ENCODE results near the gene VCP. TPM values are rescaled to one million over a fixed set of nuclear protein-coding genes. Genes with fewer than 3 reads are reported as not detected.

VCP gene
- total RNA-seq, 1 experiment from 2014 or later = 170 TPM

DNA sequence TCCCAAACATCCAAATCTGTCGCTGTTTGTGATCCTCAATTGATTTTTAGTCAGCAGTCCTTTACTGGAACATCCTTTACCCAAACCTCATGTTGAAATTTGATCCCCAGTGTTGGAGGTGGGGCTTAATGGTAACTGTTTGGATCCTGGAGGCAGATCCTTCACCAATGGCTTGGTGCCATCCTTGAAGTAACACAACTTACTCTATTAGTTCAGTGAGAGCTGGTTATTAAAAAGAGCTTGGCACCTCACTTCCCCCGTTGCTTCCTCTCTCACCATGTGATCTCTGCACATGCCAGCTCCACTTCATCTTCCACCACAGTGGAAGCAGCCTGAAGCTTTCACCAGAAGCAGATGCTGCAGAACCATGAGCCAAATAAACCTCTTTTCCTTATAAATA, 42.6 kb downstream of the VCP start:
- DNase-seq (ENCODE audit: low read depth, low spot score) (no peak), ATAC-seq (no peak)
- Histone ChIP-seq H3K9me3 (ENCODE audit: control insufficient read depth in 1 of 2, insufficient read depth in 1 of 2, low read depth in 1 of 2, low read length in 2 of 2) (no peaks in the 10 kb centered on the region), H3K4me3 (replicated peaks in 1 of 2; ENCODE audit: low read depth in 1 of 2, low read length in 2 of 2) (no peak overlapping the region), H3K9ac (ENCODE audit: low read length) (no peak overlapping the region), H3K36me3 (ENCODE audit: control insufficient read depth in 1 of 2, insufficient read depth in 2 of 2, low read length in 2 of 2) (no peaks in the 10 kb centered on the region), H3K27me3 (ENCODE audit: insufficient read depth, low read length) (no peaks in the 10 kb centered on the region), H3K79me2 (ENCODE audit: insufficient read depth, low read length) (no peaks in the 10 kb centered on the region), H3K4me2 (ENCODE audit: low read length) (no peak overlapping the region), H3K9me2 (ENCODE audit: insufficient read depth) (no peaks in the 10 kb centered on the region), H3K27ac (ENCODE audit: low read depth, low read length) (no peak overlapping the region), H2AFZ (ENCODE audit: low read depth, low read length, poor library complexity, severe bottlenecking) (no peak overlapping the region), H3K4me1 (ENCODE audit: control insufficient read depth in 1 of 2, insufficient read depth in 2 of 2, low read length in 2 of 2) (peaks cover 4 to 23% of the 10 kb centered on the region in 2 experiments; a peak in 2 of 4 replicates), H4K20me1 (ENCODE audit: insufficient read depth) (no peaks in the 10 kb centered on the region)
- ChIA-PET POLR2A (no interaction called here), CTCF (no interaction called here), RAD21 (ENCODE audit: low non-redundant PET in 1 of 2, low total read pairs in 2 of 2, uncharacterized antibody in 2 of 2, unreplicated experiment in 2 of 2) (no interaction called here)
- BruUV-seq (replicated peaks) = no TSS peak
- TF ChIP-seq TCF7L2 (IDR thresholded peaks at IDR 0.05; ENCODE audit: borderline replicate concordance, extremely low read depth, insufficient read depth, insufficient read length) = no peak
- TF ChIP-seq SP1 (IDR thresholded peaks at IDR 0.05; ENCODE audit: low read depth) = no peak
- TF ChIP-seq, protein P1, sequence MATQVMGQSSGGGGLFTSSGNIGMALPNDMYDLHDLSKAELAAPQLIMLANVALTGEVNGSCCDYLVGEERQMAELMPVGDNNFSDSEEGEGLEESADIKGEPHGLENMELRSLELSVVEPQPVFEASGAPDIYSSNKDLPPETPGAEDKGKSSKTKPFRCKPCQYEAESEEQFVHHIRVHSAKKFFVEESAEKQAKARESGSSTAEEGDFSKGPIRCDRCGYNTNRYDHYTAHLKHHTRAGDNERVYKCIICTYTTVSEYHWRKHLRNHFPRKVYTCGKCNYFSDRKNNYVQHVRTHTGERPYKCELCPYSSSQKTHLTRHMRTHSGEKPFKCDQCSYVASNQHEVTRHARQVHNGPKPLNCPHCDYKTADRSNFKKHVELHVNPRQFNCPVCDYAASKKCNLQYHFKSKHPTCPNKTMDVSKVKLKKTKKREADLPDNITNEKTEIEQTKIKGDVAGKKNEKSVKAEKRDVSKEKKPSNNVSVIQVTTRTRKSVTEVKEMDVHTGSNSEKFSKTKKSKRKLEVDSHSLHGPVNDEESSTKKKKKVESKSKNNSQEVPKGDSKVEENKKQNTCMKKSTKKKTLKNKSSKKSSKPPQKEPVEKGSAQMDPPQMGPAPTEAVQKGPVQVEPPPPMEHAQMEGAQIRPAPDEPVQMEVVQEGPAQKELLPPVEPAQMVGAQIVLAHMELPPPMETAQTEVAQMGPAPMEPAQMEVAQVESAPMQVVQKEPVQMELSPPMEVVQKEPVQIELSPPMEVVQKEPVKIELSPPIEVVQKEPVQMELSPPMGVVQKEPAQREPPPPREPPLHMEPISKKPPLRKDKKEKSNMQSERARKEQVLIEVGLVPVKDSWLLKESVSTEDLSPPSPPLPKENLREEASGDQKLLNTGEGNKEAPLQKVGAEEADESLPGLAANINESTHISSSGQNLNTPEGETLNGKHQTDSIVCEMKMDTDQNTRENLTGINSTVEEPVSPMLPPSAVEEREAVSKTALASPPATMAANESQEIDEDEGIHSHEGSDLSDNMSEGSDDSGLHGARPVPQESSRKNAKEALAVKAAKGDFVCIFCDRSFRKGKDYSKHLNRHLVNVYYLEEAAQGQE (IDR thresholded peaks at IDR 0.05; ENCODE audit: low read depth) = no peak
- TF ChIP-seq CBX3 (IDR thresholded peaks at IDR 0.05; ENCODE audit: low read depth) = no peak
- TF ChIP-seq JUND (IDR thresholded peaks at IDR 0.05) = no peak
- no peak for TF ChIP-seq EGR1 (IDR thresholded peaks at IDR 0.05; ENCODE audit: low read depth)
- no peak for TF ChIP-seq POLR2A (IDR thresholded peaks at IDR 0.05; ENCODE audit: borderline replicate concordance, extremely low read depth, insufficient read depth, insufficient read length)
- intact Hi-C loops (cut with micrococcal nuclease) = no loop called here

DNA sequence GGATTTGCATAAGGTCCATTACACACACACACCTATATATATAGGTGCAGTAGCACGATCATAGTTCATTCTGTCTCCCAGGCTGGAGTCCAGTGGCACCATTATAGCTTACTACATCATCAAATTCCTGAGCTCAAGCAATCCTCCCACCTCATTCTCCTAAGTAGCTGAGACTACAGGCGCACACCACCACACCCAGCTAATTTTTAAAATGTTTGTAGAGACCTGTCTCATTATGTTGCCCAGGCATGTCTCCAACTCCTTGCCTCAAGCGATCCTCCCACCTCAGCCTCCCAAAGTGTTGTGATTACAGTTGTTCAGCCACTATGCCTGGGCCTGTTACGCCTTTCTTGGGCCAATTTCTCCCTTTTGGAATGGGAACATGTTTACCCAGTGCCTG, 43.2 kb downstream of the VCP start:
- no peak for ATAC-seq

More for the DNA sequence above, 43.2 kb downstream of the VCP start:
- H3K27me3 ChIP-seq (ENCODE audit: insufficient read depth, low read length) = no peaks in the 10 kb centered on the region
- CTCF ChIA-PET = interaction anchor here (1.2 kb wide), 1 partner anchor 130 kb away, joined by 3 read pairs; no protein-coding TSS in a partner anchor
- POLR2A ChIA-PET = no interaction called here
- peaks cover 4 to 23% of the 10 kb centered on the region in 2 experiments; a peak in 2 of 4 replicates for H3K4me1 ChIP-seq (ENCODE audit: control insufficient read depth in 1 of 2, insufficient read depth in 2 of 2, low read length in 2 of 2)
- no peaks in the 10 kb centered on the region for H3K9me2 ChIP-seq (ENCODE audit: insufficient read depth)
- BruUV-seq (replicated peaks) = no TSS peak
- DNase-seq (ENCODE audit: low read depth, low spot score) = no peak
- no peaks in the 10 kb centered on the region for H3K36me3 ChIP-seq (ENCODE audit: control insufficient read depth in 1 of 2, insufficient read depth in 2 of 2, low read length in 2 of 2)
- no peak overlapping the region for H3K27ac ChIP-seq (ENCODE audit: low read depth, low read length)
- intact Hi-C loops (cut with micrococcal nuclease) = no loop called here
- no peaks in the 10 kb centered on the region for H3K79me2 ChIP-seq (ENCODE audit: insufficient read depth, low read length)
- no peak overlapping the region for H3K4me2 ChIP-seq (ENCODE audit: low read length)
- H4K20me1 ChIP-seq (ENCODE audit: insufficient read depth) = no peaks in the 10 kb centered on the region
- TF ChIP-seq, protein P1 (IDR thresholded peaks at IDR 0.05; ENCODE audit: low read depth) = no peak
- TF ChIP-seq EZH2 (IDR thresholded peaks at IDR 0.05) = no peak
- no peak overlapping the region for H3K9ac ChIP-seq (ENCODE audit: low read length)
- H2AFZ ChIP-seq (ENCODE audit: low read depth, low read length, poor library complexity, severe bottlenecking) = no peak overlapping the region
- H3K4me3 ChIP-seq (replicated peaks in 1 of 2; ENCODE audit: low read depth in 1 of 2, low read length in 2 of 2) = no peak overlapping the region
- H3K9me3 ChIP-seq (ENCODE audit: control insufficient read depth in 1 of 2, insufficient read depth in 1 of 2, low read depth in 1 of 2, low read length in 2 of 2) = no peaks in the 10 kb centered on the region
- RAD21 ChIA-PET (ENCODE audit: low non-redundant PET in 1 of 2, low total read pairs in 2 of 2, uncharacterized antibody in 2 of 2, unreplicated experiment in 2 of 2) = no interaction called here
